ENCODE results near the gene NUF2.
A peak's percentile ranks its signal among the peaks of the same experiment; 100 is the strongest.
"Not testable (repeated sequence)": the region's sequence is repeated elsewhere in the genome, so short reads cannot be mapped to it uniquely, and the experiment has no call there.

The NUF2 gene

DNA sequence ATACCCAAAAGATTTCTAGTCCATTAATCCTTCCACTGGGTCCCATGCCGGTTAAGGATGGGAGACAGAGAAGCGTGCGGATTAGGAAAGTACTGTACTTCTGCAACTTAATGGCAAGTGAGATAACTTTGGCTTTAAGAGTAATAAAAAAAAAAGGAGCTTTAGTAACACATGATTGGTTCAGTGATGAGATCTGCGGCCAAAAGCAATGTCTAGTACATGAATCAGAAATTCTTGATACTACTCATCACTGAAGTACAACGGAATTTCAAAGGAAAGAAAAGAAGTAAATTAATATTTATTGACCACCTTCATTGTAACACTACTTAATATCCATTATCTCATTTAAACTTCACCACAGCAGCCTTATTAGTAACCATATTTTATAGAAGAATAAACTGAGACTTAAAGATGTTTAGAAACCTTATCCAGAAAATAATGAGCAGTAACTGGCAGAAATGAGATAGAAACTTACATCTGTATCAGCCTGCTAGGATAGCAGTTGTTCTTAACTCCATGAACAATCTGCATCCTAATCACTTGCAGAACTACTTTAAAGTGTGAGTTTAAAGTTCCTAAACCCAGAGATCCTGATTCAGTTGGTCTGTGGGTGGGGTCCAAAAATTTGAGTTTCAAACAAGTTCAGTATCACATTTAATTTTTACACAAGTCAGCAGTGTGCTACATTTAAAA lies 14.1 kb upstream of the NUF2 start:
- ATAC-seq = no peak
- Mint-ChIP-seq H3K4me3 (no peak overlapping the region), H3K36me3 (no peaks in the 10 kb centered on the region), H3K27ac (no peak overlapping the region), H3K4me1 (no peaks in the 10 kb centered on the region), H3K9me3 (no peaks in the 10 kb centered on the region)
- no peak for DNase-seq (ENCODE audit: low spot score in 2 of 2)

GRCh38 chr1:163308811-163309210 lies 12.9 kb upstream of the NUF2 start:
- Mint-ChIP-seq H3K4me1 (no peaks in the 10 kb centered on the region), H3K36me3 (no peaks in the 10 kb centered on the region), H3K4me3 (no peak overlapping the region), H3K9me3 (no peaks in the 10 kb centered on the region), H3K27ac (no peak overlapping the region)
- DNase-seq (ENCODE audit: low spot score in 2 of 2) (no peak), ATAC-seq (no peak)

DNA sequence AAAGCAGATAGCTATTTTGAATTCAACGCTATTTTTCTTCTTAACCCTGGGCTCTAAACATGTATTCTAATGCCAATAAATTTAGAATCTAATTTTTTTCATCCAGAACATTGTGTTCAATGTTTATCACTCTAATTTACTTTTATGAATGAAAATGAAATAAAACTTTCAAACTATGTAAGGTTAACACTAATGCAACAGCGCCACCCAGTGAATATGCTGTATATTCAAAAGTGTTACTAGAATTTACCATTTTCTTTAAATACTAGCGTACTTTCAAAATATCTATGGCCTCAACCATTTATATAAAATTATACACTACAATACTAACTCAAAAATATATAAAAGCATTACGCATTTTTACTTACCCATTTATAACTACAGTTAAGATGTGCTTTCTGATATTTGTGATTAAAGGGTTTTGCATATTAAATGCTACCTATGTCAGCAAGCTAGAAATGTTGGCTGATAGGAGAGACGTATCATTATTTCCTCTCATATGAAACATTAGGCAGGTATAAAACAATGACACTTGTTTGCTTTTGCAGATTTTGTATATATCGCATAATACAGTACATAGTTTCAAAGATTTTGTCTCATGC lies 5.9 kb upstream of the NUF2 start:
- Mint-ChIP-seq H3K4me3 (no peak overlapping the region), H3K4me1 (peaks cover 2% of the 10 kb centered on the region), H3K27ac (no peak overlapping the region), H3K9me3 (no peaks in the 10 kb centered on the region), H3K36me3 (no peaks in the 10 kb centered on the region)
- no peak for ATAC-seq
- no peak for DNase-seq (ENCODE audit: low spot score in 2 of 2)

- H3K4me3 Mint-ChIP-seq = peak overlapping the region; percentile 86
- H3K36me3 Mint-ChIP-seq = peaks cover 8% of the 10 kb centered on the region
- H3K4me1 Mint-ChIP-seq = peaks cover 11% of the 10 kb centered on the region
- H3K27ac Mint-ChIP-seq = peak overlapping the region; percentile 94
- DNase-seq (ENCODE audit: low spot score in 2 of 2) = no peak
- H3K9me3 Mint-ChIP-seq = no peaks in the 10 kb centered on the region
- ATAC-seq = no peak
Measured at GRCh38 chr1:163320891-163321290, 863 bp upstream of the NUF2 start.

- not testable (repeated sequence) for ATAC-seq; DNase-seq (ENCODE audit: low spot score in 2 of 2); H3K4me3 Mint-ChIP-seq; H3K36me3 Mint-ChIP-seq; H3K9me3 Mint-ChIP-seq; H3K27ac Mint-ChIP-seq
- H3K4me1 Mint-ChIP-seq = peaks cover 11% of the 10 kb centered on the region
Measured at GRCh38 chr1:163323339-163323738, 1.6 kb downstream of the NUF2 start.

GRCh38 chr1:163331116-163331515 lies 9.4 kb downstream of the NUF2 start:
- peaks cover 16% of the 10 kb centered on the region for H3K36me3 Mint-ChIP-seq
- H3K4me3 Mint-ChIP-seq = no peak overlapping the region
- ATAC-seq = no peak
- no peaks in the 10 kb centered on the region for H3K4me1 Mint-ChIP-seq
- no peaks in the 10 kb centered on the region for H3K9me3 Mint-ChIP-seq
- no peak for DNase-seq (ENCODE audit: low spot score in 2 of 2)
- no peak overlapping the region for H3K27ac Mint-ChIP-seq

GRCh38 chr1:163335216-163335615 lies 13.5 kb downstream of the NUF2 start:
- H3K36me3 Mint-ChIP-seq = peaks cover 16% of the 10 kb centered on the region
- H3K4me3 Mint-ChIP-seq = no peak overlapping the region
- ATAC-seq (no peak), DNase-seq (ENCODE audit: low spot score in 2 of 2) (no peak)
- H3K9me3 Mint-ChIP-seq = no peaks in the 10 kb centered on the region
- no peaks in the 10 kb centered on the region for H3K4me1 Mint-ChIP-seq
- H3K27ac Mint-ChIP-seq = no peak overlapping the region

- no peak overlapping the region for H3K4me3 Mint-ChIP-seq
- DNase-seq (ENCODE audit: low spot score in 2 of 2) (no peak), ATAC-seq (no peak)
- no peak overlapping the region for H3K27ac Mint-ChIP-seq
- no peaks in the 10 kb centered on the region for H3K9me3 Mint-ChIP-seq
- H3K36me3 Mint-ChIP-seq = no peaks in the 10 kb centered on the region
- H3K4me1 Mint-ChIP-seq = no peaks in the 10 kb centered on the region
Measured at GRCh38 chr1:163337631-163338030, 15.9 kb downstream of the NUF2 start.

- Mint-ChIP-seq H3K36me3 (peaks cover 33% of the 10 kb centered on the region), H3K9me3 (no peaks in the 10 kb centered on the region), H3K27ac (no peak overlapping the region), H3K4me1 (no peaks in the 10 kb centered on the region), H3K4me3 (no peak overlapping the region)
- no peak for DNase-seq (ENCODE audit: low spot score in 2 of 2)
- no peak for ATAC-seq
Measured at GRCh38 chr1:163346326-163346870, 24.6 kb downstream of the NUF2 start.

DNA sequence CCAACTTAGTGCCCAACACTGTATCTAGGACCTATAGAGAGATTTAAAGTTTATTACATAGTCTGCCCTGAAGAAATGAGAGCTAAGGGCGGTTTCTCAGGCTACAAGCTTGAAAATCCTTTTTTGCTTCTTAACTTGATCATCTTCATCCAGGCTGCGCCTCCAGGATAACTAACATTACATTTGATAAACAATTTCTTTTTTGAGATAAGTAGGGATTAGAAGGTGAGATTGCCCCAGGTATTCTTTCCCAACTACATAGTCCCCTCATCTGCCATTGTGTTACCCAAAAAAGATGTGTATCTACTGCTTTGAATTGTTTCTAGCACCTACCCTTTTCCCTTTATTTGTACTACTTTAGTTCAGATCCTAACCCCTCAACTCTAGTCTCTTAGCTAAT lies 25.4 kb downstream of the NUF2 start:
- H3K9me3 Mint-ChIP-seq = no peaks in the 10 kb centered on the region

GRCh38 chr1:163351912-163352311 lies 30.2 kb downstream of the NUF2 start:
- Mint-ChIP-seq H3K4me3 (no peak overlapping the region), H3K9me3 (no peaks in the 10 kb centered on the region), H3K4me1 (no peaks in the 10 kb centered on the region), H3K27ac (no peak overlapping the region), H3K36me3 (peaks cover 21% of the 10 kb centered on the region)
- ATAC-seq (no peak), DNase-seq (ENCODE audit: low spot score in 2 of 2) (no peak)

More for the DNA sequence above, 25.4 kb downstream of the NUF2 start:
- peaks cover 40% of the 10 kb centered on the region for H3K36me3 Mint-ChIP-seq
- no peak for ATAC-seq
- H3K27ac Mint-ChIP-seq = no peak overlapping the region
- no peak overlapping the region for H3K4me3 Mint-ChIP-seq
- no peaks in the 10 kb centered on the region for H3K4me1 Mint-ChIP-seq
- DNase-seq (ENCODE audit: low spot score in 2 of 2) = no peak

DNA sequence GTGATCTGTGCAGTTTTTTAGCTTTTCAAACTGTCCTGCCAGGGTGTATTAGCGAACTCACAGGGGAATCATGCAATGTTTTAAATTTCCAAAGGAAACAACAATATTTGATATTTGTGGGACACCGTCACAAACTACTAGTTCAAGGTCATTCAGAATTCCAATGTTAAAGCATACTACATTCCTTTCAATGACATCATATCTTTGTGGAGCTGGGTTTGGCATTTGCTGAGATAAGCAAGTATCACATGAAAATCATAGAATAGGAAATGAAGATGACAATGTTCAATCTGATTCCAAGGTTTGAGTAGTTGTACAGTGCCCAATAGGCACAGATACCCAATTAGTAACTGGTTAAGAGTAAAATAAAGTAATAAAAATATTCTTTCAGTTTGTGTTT lies 35.6 kb downstream of the NUF2 start:
- no peak for ATAC-seq

DNA sequence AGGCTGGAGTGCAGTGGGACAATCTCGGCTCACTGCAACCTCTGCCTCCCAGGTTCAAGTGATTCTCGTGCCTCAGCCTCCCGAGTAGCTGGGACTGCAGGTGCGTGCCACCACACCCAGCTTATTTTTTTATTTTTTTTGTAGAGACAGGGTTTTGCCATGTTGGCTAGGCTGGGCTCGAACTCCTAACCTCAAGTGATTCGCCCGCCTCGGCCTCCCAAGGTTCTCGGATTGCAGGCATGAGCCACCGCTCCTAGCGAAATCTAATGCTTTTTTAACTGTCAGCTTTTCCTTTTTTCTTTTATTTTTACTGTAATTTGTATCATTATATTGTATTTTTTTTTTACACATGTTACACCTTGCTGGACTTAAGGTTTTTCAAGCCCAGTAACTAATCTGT lies 36.4 kb downstream of the NUF2 start:
- H3K27ac Mint-ChIP-seq; H3K36me3 Mint-ChIP-seq; DNase-seq (ENCODE audit: low spot score in 2 of 2); H3K4me1 Mint-ChIP-seq; H3K4me3 Mint-ChIP-seq; H3K9me3 Mint-ChIP-seq; ATAC-seq: not testable (repeated sequence)

More for the DNA sequence above, 35.6 kb downstream of the NUF2 start:
- Mint-ChIP-seq H3K36me3 (peaks cover 4% of the 10 kb centered on the region), H3K4me3 (no peak overlapping the region), H3K27ac (no peak overlapping the region), H3K4me1 (no peaks in the 10 kb centered on the region), H3K9me3 (no peaks in the 10 kb centered on the region)
- DNase-seq (ENCODE audit: low spot score in 2 of 2) = no peak

GRCh38 chr1:163361123-163361934 lies 39.6 kb downstream of the NUF2 start:
- DNase-seq (ENCODE audit: low spot score in 2 of 2) = no peak
- no peaks in the 10 kb centered on the region for H3K9me3 Mint-ChIP-seq
- ATAC-seq = peak; percentile 32
- H3K27ac Mint-ChIP-seq = no peak overlapping the region
- H3K4me1 Mint-ChIP-seq = no peaks in the 10 kb centered on the region
- no peak overlapping the region for H3K4me3 Mint-ChIP-seq
- H3K36me3 Mint-ChIP-seq = no peaks in the 10 kb centered on the region

DNA sequence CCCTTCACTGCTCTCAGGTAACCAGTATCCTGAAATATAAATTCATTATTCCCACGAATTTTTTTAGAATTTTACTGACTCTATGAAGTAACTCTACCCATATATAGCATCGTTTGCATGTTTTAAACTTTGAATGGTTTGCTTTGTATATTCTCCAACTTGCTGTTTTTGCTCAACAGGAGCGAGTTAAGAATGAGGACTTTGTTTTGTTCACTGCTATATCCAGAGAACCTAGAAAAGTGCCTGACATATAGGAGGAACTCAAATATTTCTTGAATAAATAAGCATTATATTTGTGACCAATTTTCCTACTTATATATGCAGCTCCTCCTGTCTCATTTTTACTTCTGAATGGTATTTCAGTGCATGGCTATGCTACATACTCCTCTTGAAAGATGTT lies 43.4 kb downstream of the NUF2 start:
- no peak for DNase-seq (ENCODE audit: low spot score in 2 of 2)
- no peaks in the 10 kb centered on the region for H3K36me3 Mint-ChIP-seq
- H3K27ac Mint-ChIP-seq = no peak overlapping the region
- H3K9me3 Mint-ChIP-seq = no peaks in the 10 kb centered on the region
- no peak for ATAC-seq
- H3K4me1 Mint-ChIP-seq = no peaks in the 10 kb centered on the region
- no peak overlapping the region for H3K4me3 Mint-ChIP-seq
